Measurements from ENCODE around the gene RNF215. TPM values are rescaled to one million over a fixed set of nuclear protein-coding genes. Genes with fewer than 3 reads are reported as not detected.

Gene RNF215
- total RNA-seq, 1 experiment from 2014 or later, result 23.2 TPM

- in situ Hi-C loops (cut with HindIII; ENCODE audit: low sequenced_read_pairs), result no loop called here
- no peak for DNase-seq (ENCODE audit: low spot score)
These were observed 15.2 kb downstream of the RNF215 start for GRCh38 chr22:30371981-30372380.

- DNase-seq (ENCODE audit: low spot score), result no peak
- in situ Hi-C loops (cut with HindIII; ENCODE audit: low sequenced_read_pairs), result no loop called here
These were observed 15.9 kb downstream of the RNF215 start for GRCh38 chr22:30371321-30371720.

GRCh38 chr22:30370641-30371230 lies 16.5 kb downstream of the RNF215 start:
- in situ Hi-C loops (cut with HindIII; ENCODE audit: low sequenced_read_pairs), result no loop called here
- no peak for DNase-seq (ENCODE audit: low spot score)

- DNase-seq (ENCODE audit: low spot score), result no peak
- in situ Hi-C loops (cut with HindIII; ENCODE audit: low sequenced_read_pairs), result no loop called here
These were observed 18.8 kb downstream of the RNF215 start for GRCh38 chr22:30368420-30368819.

- in situ Hi-C loops (cut with HindIII; ENCODE audit: low sequenced_read_pairs), result no loop called here
- DNase-seq (ENCODE audit: low spot score), result no peak
These were observed 21.3 kb downstream of the RNF215 start for GRCh38 chr22:30365891-30366290.

GRCh38 chr22:30362651-30363281 lies 24.4 kb downstream of the RNF215 start:
- no peak for DNase-seq (ENCODE audit: low spot score)
- in situ Hi-C loops (cut with HindIII; ENCODE audit: low sequenced_read_pairs), result no loop called here

- in situ Hi-C loops (cut with HindIII; ENCODE audit: low sequenced_read_pairs), result no loop called here
- no peak for DNase-seq (ENCODE audit: low spot score)
These were observed 25.1 kb downstream of the RNF215 start for GRCh38 chr22:30361916-30362650.

GRCh38 chr22:30358541-30358940 lies 28.7 kb downstream of the RNF215 start:
- no peak for DNase-seq (ENCODE audit: low spot score)
- in situ Hi-C loops (cut with HindIII; ENCODE audit: low sequenced_read_pairs), result no loop called here

GRCh38 chr22:30357650-30358215 lies 29.5 kb downstream of the RNF215 start:
- in situ Hi-C loops (cut with HindIII; ENCODE audit: low sequenced_read_pairs), result no loop called here
- no peak for DNase-seq (ENCODE audit: low spot score)

- DNase-seq (ENCODE audit: low spot score), result no peak
- in situ Hi-C loops (cut with HindIII; ENCODE audit: low sequenced_read_pairs), result no loop called here
These were observed 30.0 kb downstream of the RNF215 start for GRCh38 chr22:30357236-30357570.

GRCh38 chr22:30356449-30357235 lies 30.6 kb downstream of the RNF215 start, which contains the start of the genes CCDC157 and SF3A1:
Gene CCDC157, plus strand, starts transcription at chr22:30357007. Its CDS starts 8,994 bp downstream, at chr22:30366001.
Gene SF3A1, minus strand, starts transcription at chr22:30356894. Its CDS starts 102 bp downstream, at chr22:30356792.
- peak; percentile 92 for DNase-seq (ENCODE audit: low spot score)
- in situ Hi-C loops (cut with HindIII; ENCODE audit: low sequenced_read_pairs), result no loop called here

- in situ Hi-C loops (cut with HindIII; ENCODE audit: low sequenced_read_pairs), result no loop called here
- no peak for DNase-seq (ENCODE audit: low spot score)
These were observed 32.6 kb downstream of the RNF215 start for GRCh38 chr22:30354644-30355043.

GRCh38 chr22:30351226-30351625 lies 36.0 kb downstream of the RNF215 start:
- in situ Hi-C loops (cut with HindIII; ENCODE audit: low sequenced_read_pairs), result no loop called here
- no peak for DNase-seq (ENCODE audit: low spot score)

GRCh38 chr22:30348809-30349208 lies 38.4 kb downstream of the RNF215 start:
- in situ Hi-C loops (cut with HindIII; ENCODE audit: low sequenced_read_pairs), result no loop called here
- no peak for DNase-seq (ENCODE audit: low spot score)

GRCh38 chr22:30348404-30348803 lies 38.8 kb downstream of the RNF215 start:
- in situ Hi-C loops (cut with HindIII; ENCODE audit: low sequenced_read_pairs), result no loop called here
- no peak for DNase-seq (ENCODE audit: low spot score)

GRCh38 chr22:30347255-30347892 lies 39.8 kb downstream of the RNF215 start:
- no peak for DNase-seq (ENCODE audit: low spot score)

GRCh38 chr22:30344447-30345200 lies 42.6 kb downstream of the RNF215 start:
- in situ Hi-C loops (cut with HindIII; ENCODE audit: low sequenced_read_pairs), result no loop called here
- no peak for DNase-seq (ENCODE audit: low spot score)

More at GRCh38 chr22:30347255-30347892, 39.8 kb downstream of the RNF215 start:
- in situ Hi-C loops (cut with HindIII; ENCODE audit: low sequenced_read_pairs), result no loop called here

Measured in G401 (cell line).